Measurements from ENCODE around the gene AFMID.
"Not testable (repeated sequence)": the region's sequence is repeated elsewhere in the genome, so short reads cannot be mapped to it uniquely, and the experiment has no call there.

AFMID gene

GRCh38 chr17:78186692-78187595 is at the start of gene AFMID, which contains the start of gene TK1:
TSS of gene AFMID (plus strand) at chr17:78187362. CDS start at chr17:78187371, 9 bp downstream.
TSS of gene TK1 (minus strand) at chr17:78187052. CDS start at chr17:78186994, 58 bp downstream.
- peak; percentile 40 for DNase-seq (ENCODE audit: low read depth)

DNA sequence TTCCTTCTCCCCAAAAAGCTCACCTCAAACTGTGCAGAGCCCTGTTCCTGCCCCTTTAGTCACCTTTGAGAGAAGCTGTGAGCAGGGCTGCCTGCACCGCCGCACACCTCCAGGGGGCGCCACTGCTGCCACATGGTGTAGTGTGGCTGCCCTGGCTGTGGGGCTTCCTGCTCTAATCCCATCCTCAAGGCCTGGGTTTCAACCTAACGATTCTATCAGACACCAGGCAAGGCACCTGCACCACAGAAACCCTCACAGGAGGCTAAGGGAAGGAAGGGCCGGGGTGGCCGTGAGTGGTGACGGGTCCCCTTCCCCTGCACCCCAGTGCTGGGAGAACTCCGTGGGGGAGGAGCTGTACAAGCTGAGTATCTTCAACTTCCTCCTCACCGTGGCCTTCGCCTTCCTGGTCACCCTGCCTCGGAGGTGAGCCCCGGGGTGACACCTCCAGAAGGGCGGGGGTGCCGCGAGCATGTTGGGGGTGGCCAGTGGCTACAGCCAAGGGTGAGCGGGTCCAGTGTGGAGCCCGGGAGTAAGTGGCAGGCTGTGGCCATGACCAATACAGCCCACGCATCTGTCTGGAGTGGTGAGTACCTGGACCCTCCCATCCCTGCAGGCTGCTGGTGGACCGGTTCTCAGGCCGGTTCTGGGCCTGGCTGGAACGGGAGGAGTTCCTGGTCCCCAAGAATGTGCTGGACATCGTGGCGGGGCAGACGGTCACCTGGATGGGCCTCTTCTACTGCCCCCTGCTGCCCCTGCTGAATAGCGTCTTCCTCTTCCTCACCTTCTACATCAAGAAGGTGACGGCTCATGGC is 49.6 kb upstream of the AFMID start:
- no peak for DNase-seq (ENCODE audit: low read depth)

DNA sequence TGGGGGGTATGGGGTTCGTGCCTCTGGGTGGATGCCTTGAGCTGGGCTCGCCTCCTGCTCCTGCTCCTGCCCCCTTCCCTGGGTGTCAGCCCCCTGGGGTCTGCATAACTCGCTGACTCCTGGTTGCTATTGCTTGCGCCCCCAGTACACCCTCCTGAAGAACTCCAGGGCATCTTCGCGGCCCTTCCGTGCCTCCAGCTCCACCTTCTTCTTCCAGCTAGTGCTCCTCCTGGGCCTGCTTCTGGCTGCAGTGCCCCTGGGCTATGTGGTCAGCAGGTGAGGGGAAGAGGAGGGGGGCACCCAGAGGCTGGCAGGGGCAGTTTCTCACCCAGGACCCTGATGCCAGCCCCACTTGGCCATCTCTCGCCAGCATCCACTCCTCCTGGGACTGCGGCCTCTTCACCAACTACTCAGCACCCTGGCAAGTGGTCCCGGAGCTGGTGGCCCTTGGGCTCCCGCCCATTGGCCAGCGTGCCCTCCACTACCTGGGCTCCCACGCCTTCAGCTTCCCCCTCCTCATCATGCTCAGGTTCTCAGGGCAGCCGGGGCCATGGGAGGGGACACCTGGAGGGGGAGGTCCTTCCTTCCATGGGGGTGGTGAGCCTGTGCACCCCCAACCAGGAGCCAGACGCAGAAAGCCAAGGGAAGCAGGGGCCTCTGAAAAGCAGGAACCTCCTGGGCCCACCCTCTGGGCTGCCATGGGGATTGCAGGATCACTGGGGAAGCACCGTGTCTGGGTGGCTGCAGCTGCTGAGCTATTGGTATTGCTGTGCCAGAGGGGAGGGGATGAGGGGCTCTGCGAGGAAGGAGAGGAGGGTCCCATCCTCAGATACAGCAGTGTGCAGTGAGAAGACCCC is 48.7 kb upstream of the AFMID start:
- no peak for DNase-seq (ENCODE audit: low read depth)

GRCh38 chr17:78139861-78140168 is 47.3 kb upstream of the AFMID start:
- not testable (repeated sequence) for DNase-seq (ENCODE audit: low read depth)

- DNase-seq (ENCODE audit: low read depth), result peak; percentile 80
Measured at GRCh38 chr17:78140169-78141051, 46.8 kb upstream of the AFMID start.

DNA sequence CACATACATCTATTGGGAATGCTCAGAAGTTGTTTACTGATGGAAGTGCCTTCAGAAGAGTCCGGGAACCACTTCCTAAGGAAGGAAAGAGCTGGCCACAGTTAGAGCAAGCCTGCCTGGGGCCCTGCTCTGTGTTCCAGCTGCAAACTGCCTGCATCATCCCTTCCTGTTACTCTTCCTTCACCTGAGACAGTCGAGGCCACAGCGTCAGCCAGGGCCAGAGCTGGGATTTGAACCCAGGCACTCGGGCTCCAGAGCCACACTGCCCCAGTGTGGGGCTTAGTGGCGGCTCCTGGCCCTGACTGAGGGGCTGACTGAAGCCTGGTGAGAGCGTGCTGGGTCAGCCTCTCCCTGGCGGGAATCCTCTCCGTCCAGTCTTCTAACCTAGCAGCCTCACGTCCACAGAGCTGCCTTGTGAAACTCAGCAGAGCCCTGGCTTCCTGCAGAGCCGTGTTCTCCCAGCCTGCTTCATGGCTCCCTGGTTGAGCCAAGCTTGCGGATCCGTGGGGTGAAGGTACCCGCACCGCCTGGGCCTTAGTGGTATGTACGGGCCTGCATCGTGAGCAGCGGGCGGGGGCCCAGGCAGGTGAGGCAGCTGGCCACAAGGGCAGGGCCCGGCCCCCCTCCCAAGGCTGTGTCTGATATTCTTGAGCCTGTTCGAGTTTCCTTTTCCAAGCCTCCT is 45.6 kb upstream of the AFMID start:
- DNase-seq (ENCODE audit: low read depth), result no peak

DNA sequence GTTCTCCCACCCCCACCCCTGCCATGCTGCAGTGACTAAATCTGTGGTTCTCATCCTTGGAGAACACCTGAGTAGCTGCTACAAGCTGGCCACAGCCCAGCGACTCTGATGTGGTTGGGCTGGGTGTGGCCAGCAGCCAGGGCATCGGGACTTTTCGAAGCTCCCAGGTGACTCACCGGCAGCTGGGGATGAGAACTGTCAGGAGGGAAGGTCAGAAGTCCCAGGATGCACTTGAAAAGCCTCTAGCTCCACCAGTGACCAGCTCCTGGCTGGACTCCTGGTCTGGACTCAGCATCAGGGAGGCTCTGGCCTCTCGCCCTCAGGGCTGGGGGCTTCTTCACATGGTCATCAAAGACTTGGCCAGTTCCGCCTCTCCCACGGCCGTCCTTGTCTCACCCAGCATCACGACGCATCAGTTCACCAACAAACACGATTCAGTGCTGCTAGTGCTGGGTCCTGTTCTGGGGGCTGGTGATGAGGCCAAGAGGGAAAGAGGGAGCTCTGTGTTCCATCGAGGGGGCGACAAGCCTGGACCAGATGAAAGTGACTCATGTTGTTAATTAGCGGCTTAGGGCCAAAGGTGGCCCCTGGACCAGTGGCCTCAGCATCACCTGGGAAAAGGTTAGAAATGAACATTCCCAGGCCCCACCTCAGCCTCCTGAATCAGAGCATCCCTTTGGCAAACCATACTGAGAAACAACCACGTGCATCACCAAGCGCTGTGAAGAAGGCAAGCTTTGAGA is 44.9 kb upstream of the AFMID start:
- DNase-seq (ENCODE audit: low read depth), result no peak

DNA sequence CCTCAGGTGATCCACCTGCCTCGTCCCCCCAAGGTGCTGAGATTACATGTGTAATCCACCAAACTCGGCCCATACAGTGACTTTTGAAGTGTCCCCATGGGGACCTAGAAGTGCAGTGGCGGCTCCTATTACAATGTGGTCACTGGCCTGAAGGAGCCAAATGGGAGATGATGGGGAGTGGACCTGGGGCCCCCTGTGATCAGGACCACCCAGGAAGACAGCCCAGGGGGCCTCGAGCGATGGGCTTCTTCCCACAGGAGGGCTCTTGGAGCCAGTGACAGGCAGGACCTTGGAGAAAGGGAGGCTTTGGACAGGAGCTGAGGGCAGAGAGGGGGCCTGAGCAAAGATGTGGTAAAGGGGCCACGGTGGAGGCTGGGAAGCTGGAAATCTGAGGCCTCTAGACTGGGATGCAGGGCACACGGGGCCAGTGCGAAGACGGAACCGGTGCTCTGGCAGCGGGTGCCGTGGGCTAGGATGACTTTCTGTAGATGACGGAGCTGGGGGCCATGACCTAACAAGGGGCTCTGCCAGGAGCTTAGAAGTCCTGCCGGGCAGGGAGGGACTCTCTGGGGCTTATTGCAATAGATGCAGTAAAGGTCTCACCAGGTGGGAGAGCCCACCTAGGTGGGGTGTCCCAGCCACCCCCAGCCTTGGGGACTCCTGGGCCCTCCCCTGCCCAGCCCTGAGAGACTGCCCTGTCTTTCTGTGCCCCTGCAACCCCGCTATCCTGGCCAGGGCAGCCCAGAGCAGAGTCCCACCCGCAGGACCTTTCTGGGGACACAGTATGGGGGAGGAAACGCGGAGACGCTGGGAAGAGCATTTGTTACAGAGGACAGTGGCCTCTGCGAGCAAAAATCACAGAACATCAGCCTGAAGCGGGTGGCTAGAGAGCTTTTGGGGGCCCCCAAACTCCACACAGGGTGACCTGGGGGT is 43.7 kb upstream of the AFMID start:
- DNase-seq (ENCODE audit: low read depth), result no peak

DNA sequence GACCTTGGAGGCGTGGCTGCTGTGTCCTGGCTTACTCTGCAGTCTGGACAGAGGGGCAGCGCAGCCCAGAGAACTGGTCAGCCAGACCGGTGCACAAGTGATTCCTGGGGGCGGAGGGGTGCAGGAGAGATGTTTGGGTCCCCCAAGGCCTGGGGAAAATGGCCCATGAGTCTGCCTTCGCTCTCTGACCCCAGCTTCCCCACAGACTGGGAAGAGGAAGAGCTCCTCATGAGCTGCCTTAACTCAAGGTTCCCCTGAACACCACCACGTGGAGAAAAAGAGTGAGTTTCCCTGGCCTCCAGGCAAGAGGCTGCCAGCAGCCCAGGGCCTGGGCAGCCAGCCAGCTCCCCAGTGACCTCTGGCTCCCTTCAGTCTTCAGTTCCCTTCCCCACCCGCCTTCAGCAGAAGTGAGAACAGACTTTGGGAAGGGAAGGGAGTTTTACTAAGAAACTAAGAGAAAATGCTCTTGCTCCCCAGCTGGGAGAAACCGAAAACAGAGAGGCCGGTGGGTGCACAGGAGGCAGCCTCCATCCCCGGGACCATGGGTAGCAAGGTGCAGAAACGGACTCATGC is 42.9 kb upstream of the AFMID start:
- no peak for DNase-seq (ENCODE audit: low read depth)

DNA sequence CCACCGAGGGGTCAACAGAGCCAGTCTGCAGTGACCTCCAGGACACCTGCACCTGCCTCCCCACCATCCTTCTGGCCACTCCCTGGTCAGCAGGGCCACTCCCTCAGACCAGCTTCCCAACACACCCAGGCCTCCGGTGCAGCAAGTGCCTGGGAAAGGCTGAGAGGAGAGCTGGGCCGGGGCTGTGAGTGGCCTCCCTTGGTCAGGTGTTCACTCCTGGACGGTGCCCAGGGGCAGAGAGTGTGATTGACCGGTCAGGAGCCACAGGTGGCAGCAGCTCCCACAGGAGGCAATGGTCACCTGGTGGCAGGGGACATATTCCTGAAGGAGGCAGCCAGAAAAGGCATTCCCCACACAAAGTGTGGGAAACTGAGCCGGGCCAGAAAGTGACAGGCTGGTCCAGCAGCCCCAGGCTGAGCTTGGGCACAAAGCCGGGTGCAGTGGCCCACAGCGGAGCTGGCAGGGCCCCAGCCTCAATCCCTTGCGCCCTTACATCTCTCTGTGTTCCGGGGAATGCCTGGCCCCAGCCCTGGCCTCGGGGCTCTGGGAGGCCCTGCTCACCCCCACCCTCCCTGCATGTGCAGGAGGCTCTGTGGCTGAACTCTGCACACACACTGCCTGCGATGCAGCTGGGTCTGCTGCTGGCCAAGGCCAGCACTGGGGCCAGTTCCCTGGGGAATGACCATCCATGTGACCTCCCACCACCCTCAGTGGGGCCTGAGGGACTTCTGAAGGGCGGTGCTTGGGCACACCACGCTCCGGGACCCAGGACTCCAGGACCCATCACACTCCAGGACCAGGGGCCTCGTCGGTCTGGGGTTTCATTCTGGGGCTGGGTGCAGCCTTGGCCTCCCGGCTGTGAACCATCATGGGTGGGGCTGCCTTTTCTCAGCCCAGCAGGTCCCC is 42.2 kb upstream of the AFMID start:
- DNase-seq (ENCODE audit: low read depth), result no peak

- no peak for DNase-seq (ENCODE audit: low read depth)
Measured at GRCh38 chr17:78146471-78146869, 40.7 kb upstream of the AFMID start.

DNA sequence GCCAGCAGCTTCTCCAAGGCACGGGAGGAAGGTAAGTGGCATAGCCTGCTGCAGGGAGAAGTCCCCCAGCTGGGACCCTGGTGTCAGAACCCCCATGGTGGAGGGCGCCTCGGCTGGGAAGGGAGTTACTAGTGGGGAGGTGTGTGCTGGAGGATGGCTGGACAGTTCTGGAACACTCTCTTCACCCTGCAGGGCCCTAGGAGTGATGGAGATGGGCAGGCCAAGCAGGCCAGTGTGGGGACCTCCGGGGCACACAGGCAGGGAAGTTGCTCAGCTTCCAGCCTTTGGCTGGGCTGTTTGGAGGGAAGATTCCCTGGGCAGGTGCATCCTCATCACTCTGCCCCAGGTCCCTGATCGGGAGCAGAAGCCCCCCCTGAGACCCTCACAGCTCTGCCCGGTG is 40.3 kb upstream of the AFMID start:
- no peak for DNase-seq (ENCODE audit: low read depth)

GRCh38 chr17:78147315-78147998 is 39.7 kb upstream of the AFMID start:
- no peak for DNase-seq (ENCODE audit: low read depth)

GRCh38 chr17:78148286-78149016 is 38.7 kb upstream of the AFMID start:
- DNase-seq (ENCODE audit: low read depth), result no peak

DNA sequence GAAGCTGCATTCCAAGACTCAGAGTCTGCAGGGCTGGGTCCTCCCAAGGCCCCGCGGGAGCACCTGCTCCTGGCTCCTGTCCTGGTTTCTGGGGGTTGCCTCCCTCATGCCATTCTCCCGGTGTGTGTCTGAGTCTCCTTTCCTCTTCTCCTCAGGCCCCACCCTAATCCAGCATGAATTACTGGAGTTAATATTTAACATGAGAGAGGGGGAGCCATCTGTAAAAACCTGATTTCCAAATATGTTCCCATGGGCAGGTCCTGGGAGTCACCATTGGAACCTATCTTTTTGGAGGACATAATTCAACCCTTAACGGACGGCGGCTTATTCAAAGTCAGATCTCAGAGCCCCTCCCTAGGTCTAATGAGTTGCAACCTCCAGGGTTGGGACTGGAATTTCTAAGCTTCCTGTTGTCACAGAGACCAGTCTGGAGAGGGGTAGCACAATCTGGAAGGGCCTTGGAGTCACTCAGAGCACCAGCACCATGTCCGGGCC is 35.6 kb upstream of the AFMID start:
- DNase-seq (ENCODE audit: low read depth), result no peak
